ENCODE measurements around the gene TRIP10.
"Not testable (repeated sequence)": the region's sequence is repeated elsewhere in the genome, so short reads cannot be mapped to it uniquely, and the experiment has no call there.

GRCh38 chr19:6708913-6709312 is 30.6 kb upstream of the TRIP10 start:
- TF ChIP-seq, protein P1, sequence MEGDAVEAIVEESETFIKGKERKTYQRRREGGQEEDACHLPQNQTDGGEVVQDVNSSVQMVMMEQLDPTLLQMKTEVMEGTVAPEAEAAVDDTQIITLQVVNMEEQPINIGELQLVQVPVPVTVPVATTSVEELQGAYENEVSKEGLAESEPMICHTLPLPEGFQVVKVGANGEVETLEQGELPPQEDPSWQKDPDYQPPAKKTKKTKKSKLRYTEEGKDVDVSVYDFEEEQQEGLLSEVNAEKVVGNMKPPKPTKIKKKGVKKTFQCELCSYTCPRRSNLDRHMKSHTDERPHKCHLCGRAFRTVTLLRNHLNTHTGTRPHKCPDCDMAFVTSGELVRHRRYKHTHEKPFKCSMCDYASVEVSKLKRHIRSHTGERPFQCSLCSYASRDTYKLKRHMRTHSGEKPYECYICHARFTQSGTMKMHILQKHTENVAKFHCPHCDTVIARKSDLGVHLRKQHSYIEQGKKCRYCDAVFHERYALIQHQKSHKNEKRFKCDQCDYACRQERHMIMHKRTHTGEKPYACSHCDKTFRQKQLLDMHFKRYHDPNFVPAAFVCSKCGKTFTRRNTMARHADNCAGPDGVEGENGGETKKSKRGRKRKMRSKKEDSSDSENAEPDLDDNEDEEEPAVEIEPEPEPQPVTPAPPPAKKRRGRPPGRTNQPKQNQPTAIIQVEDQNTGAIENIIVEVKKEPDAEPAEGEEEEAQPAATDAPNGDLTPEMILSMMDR (IDR thresholded peaks at IDR 0.05), result not testable (repeated sequence)
- TF ChIP-seq POLR2A (IDR thresholded peaks at IDR 0.05), result not testable (repeated sequence)

Measured in thyroid gland (tissue), 4 donors.